ENCODE measurements around the gene SLC38A6. TPM values are rescaled to one million over a fixed set of nuclear protein-coding genes. Genes with fewer than 3 reads are reported as not detected.
"Not testable (repeated sequence)": the region's sequence is repeated elsewhere in the genome, so short reads cannot be mapped to it uniquely, and the experiment has no call there.

SLC38A6 gene
- polyA plus RNA-seq, 1 donor, result 35.5 TPM

DNA sequence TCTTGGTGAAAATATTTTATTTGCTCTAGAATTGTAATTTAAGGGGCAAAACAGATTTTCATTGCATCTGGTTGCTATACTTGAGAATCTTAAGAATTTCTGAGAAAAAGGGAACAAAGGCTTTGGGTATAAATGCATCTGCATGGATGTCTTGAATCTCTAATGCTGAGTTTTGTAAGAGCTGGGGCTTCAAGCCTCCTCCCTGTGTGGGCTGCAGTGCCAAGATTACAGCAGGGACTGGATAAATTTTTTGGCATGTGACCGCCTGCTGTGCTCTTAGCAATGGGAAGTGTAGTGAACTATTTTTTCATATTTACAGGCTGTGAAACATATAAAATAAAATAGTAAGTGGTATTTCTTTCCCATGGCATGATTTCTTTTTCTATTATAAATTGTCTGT lies 70.0 kb downstream of the SLC38A6 start:
- no peak for DNase-seq

DNA sequence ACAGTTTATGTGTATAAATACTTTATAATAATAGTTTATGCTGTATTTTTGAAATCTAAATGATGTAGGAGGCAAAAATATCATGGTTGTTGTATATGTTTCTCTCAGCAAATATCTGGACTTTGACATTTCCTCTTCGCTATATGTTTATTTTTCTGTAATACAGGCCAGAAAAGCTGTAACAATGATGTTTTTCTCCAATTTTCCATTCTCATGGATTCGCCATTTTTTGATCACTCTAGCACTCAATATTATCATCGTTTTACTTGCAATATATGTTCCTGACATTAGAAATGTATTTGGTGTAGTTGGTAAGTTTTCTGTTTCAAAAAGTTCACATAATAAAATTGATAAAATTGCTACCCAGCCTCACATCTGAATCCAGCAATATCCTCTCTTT lies 70.6 kb downstream of the SLC38A6 start:
- DNase-seq, result no peak

DNA sequence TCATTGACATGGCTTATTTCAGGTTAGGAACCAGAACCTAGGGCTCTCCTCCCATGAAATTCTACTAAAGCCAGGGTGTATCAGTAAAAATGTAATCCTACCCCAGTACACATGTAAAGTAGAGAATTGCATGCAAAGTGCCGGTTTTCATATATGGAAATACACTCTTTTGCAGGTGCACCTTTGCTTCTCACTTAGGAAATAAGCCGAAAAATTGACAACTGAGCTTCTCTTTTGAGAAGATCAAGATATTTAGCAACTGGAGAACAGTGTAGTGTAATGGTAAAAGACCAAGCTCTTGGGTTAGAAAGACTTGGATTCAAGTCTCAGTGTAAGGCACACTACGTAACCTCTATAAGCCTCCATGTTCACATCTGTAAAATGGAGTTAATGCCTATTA lies 82.4 kb downstream of the SLC38A6 start:
- no peak for DNase-seq

DNA sequence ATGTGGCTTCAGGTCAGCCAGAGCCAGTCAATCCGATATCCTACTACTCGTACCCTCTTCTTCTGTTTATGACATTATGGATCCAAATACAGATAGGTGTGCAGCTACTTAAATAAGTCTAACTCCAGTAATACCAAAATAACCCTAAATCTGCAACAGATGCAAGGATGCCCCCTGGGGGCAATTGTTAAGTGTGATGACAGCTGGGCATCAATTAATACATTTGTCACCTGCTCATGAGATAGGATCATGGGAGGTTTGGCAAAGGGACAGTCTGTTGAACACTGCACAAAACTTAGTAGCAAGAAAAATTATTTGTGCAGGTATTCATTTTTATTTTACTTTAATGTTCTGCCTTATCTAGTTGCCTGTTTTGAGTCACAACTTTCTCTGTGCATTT lies 83.2 kb downstream of the SLC38A6 start:
- DNase-seq, result no peak

DNA sequence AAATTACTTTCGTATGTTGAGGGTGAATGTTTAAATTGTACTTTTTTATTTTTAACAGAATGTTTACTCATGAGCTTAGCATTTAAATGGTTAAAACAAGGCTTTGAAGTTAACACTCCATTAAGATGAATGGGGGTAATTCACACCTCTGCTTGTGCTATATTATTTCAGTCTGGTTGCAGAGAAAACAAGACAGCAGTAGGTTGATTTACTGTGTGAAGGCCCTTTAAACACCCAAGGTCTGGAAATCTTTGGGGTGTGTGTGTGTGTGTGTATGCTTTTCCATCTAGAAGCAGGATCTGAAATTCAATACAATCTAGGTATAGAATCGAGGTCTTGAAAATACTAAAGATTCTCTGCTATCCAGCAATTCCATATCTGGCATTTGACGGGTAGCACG lies 83.8 kb downstream of the SLC38A6 start:
- DNase-seq, result peak; percentile 46

DNA sequence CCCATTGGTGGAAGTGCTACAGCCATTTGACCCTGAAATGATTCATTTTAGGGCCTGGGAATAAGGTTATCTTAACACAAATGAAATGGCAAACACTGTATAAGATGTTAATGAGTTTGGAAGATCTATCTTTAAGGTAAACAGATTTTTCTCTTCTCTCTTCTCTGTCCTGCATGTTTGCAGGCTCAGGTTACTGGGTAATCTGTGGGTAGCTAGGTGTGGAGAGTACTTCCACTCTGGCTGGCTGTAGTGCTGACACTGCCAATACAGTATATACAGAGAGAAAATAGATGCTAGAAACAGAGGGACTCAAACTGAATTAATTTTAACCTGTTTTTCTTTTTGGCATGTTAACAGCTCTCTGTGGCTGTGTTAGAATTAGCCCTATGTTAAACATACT lies 84.6 kb downstream of the SLC38A6 start:
- peak; percentile 15 for DNase-seq

DNA sequence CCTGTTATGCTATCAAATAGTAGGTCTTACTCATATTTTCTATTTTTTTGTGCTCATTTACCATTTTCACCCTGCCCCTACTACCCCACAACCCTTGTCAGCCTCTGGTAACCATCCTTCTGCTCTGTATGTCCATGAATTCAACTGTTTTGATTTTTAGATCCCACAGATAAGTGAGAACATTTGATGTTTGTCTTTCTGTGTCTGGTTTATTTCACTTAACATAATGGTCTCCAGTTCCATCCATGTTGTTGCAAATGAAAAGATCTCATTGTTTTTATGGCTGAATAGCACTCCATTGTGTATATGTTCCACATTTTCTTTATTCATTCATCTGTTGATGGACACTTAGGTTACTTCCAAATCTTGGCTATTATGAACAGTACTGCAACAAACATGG lies 91.4 kb downstream of the SLC38A6 start:
- DNase-seq, result not testable (repeated sequence)

DNA sequence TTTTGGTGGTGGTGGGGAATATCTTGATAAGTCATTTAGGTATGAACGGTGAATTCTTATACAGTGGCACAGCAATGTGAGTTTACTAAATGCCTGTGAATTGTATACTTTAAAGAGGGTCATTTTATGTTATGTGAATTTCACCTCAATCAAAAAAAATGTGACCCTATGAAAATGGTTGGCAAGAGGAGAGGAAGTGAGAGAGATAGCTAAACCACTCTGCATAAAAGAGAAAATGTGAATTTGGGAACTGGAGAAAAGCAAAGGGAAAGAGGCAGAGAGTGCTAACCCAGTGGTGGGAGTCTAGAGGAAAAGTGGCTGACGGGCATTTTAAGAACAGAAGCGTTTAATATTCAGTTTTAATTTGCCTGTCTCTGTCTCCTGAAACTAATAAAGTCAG lies 93.8 kb downstream of the SLC38A6 start:
- DNase-seq, result no peak

DNA sequence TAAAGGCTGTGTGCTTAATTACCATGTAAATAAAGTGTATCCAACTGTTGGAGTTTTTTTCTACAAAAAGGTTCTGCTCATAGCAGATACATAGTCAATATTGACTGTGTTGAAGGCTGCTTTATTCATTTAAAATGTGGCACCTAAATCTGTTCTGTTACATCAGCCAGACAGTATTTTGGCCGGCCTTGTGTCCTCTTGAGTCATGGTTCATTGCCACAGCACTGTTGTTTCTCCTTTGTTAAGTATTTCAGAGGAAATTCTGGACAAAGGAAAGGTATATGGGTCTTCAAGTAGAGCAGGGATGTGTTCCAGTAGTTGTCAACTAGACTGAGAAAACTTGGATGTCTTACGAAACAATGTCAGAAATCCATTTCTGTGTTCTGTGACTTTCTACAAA lies 95.5 kb downstream of the SLC38A6 start:
- DNase-seq, result no peak

DNA sequence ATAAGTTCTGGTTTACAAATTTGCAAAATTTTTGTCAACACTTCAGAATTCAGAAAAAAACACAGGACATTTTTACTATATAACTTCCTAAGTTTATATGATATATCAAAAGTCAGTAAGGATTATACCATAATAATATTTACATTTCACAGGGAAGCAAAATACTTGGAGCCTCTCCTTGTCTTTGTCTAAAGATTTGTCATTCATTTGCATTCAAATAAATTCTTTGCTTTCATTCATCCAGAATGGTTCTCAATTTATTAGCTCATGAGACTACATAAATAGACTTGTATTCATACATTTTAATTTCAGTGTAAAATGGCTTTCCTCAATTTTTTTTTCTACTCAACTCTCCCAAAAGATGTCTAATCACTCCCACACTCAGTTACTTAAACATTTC lies 96.4 kb downstream of the SLC38A6 start:
- DNase-seq, result no peak

DNA sequence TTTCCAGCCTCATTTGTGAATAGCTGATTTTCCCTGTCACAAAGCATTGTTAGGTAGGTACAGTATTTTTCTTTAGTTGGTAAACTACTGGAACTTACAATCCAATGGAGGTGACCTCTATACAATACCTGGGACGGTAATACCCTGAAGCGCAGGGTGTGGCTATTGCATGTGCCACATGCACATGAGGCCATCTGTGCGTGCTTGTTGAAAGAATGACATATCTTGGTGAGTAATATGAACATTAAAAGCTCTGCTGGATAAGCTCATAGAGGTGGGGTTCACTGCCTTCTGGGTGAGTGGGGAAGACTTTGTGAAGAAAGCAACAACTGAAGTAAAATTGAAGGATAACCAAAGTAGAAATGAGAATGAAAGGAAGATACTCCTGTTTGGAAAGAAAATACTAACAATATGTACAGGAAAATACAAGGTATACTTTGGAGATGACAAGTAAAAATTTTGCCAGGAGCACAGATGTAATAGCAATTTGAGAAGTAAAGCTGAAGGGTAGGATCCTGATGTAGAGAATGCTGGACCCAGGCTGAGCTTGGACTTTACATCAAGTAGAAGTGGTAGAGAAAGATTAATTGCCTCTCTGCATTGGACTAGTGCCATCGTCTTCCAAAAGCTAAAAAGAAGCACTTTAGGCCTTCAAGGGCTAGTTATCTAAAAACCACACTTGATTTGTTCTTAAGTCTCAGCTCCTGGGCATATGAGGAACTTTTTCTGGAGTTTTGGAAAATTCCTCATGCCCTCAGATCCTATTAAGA lies 97.1 kb downstream of the SLC38A6 start:
- DNase-seq, result no peak

DNA sequence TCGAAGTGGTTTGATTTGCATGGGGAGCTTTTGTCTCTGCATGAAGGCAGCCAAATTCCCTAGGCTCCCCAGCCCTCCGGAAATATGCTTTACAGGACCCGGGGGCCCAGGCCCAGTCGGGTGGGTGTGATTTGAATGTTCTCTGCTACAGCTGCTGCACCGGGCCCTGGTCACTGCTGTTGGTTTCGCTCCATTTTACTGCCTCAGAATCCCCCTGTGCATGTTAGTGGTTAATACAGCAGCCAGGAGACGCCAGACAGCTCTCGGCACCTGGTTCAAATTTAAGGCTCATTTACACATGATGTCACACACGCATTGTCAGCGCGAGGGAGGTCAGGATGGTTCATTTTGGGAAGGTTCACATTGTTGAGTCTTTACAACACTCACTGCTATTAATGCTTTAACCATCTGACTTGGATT lies 99.6 kb downstream of the SLC38A6 start:
- no peak for DNase-seq

DNA sequence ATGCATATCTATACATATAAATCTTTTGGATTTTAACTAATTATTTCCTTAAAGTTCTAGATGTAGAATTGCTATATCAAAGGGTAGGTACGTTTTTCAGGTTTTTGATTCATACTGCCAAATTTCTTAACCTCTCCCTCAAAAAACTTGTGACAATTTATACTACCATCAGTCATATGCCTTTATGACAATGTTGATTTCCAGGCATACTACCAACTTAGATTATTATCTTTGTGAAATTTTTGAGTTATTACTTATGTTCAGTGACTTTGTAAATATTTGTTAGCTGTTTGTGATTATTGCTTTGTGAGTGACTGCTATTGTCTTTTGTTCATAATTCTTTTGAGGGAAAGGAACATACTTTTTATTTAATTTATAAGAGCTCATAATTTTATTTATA lies 107.0 kb downstream of the SLC38A6 start:
- no peak for DNase-seq

DNA sequence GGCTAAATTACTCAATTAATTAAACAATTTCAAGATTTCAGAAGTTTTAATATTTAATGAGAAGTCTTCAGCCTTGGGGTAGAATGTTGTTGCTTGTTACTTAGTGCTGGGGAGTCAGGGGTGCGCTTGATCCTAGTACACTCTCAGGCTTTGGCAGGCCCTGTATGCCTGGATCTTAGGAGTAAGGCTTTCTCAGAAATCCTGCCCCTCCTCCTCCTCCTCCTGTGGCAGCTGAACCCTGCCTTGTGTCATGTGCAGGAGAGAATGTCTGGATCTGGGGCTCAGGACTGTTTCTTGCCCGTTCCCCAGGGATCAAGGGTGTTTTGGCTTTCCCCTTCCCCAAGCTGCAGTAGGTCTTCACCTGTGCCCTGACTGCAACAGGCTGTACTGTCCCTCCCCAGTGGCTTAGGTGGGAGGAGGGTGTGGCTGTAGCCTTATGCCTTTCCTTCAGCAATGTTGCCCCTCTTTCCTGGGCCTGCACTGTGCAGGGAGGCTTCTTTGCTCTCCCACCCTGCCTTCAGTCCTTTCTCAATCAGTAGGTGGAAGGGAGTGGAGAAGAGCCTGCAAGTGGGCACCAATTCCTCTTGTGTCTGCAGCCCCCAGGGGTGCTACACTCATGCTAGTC lies 108.2 kb downstream of the SLC38A6 start:
- DNase-seq, result no peak

DNA sequence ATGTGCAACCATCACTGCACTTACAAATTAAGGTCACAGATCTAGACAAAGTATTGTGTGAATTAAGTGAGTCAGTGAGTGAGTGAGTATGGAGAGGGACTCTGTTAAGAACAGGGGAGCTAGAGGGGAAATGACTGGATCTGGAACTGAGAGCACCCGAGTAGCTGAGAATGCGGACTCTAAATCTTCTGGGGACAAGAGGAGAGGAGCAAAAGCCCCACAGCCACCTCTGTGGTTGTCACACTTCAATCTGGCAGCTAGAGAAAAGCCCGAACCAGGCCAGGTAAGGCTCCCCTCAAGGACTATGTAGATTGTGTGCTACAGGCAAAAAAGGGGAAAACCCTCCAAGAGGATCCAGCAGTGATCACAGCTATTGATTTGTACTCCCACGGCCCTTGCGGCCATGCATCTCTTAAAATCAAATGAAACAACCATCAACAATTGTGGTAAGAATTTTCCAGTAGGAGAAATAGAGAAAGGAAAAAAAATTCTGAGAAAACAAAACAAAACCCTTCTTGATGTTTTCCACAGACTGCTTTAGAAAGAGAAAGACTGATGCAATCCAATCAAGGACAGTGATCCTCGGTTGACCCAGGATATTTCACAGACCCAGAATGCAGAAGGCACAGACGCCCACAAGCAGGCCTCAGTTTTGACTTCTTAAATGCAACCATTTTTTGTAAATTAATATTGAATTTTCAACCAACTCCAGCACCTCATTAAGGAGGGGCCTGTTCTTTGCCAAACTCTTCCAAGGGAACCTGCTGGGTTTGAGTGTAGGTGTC lies 109.6 kb downstream of the SLC38A6 start:
- no peak for DNase-seq

DNA sequence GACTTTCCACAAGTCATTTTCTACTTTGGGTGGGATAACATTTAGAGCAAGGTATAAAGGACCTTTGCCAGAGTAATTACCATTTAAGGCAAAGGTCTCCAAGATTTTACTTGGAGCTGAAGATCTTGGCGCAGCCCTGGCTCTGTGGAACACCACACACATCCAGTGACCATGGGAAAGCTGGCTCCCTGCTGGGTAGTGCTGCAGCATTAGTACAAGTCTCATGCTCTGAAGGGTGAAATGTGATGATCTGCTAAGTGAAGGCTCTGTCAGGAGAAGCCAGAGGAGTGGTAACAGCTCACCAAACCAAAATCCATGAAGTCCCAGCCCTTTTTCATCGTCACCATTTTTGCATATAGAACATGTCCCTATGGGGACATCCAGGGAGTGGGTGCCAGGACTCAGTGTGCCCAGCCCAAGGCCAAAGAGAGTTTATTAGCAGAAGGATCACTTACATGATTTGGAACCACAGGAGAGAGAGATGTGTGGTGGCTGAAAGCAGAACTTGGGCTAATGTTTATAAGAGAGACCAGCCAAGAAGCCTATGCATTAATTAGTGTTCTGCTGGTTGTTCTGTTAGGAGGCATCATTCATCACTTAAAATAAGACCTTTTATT lies 110.7 kb downstream of the SLC38A6 start:
- DNase-seq, result no peak

DNA sequence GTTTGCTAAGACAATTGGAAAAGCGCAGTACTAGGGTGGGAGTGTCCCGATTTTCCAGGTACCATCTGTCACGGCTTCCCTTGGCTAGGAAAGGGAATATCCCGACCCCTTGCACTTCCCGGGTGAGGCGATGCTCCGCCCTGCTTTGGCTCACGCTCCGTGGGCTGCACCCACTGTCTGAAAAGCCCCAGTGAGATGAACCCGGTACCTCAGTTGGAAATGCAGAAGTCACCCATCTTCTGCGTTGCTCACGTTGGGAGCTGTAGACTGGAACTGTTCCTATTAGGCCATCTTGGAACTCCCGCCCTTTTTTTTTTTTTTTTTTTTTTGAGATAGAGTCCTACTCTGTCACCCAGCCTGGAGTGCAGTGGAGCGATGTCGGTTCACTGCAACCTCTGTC lies 117.1 kb downstream of the SLC38A6 start:
- not testable (repeated sequence) for DNase-seq

DNA sequence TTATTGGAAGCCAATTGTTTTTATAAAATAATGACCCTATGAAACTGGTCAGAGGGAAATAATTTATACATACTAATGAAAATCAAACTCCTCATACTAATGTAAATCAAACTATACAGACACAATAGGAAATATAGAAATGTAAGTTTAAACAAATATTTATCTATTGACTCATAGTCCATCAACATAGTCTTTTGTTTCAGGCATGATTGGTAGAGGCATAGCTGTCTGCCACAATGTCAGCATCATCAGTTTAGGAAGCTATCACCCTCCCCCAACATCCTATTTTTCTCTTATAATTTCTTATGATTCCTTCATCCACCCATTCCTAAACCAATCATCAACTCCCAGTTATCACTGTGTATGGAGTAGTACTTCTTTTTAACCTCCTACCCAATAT lies 117.7 kb downstream of the SLC38A6 start:
- no peak for DNase-seq

DNA sequence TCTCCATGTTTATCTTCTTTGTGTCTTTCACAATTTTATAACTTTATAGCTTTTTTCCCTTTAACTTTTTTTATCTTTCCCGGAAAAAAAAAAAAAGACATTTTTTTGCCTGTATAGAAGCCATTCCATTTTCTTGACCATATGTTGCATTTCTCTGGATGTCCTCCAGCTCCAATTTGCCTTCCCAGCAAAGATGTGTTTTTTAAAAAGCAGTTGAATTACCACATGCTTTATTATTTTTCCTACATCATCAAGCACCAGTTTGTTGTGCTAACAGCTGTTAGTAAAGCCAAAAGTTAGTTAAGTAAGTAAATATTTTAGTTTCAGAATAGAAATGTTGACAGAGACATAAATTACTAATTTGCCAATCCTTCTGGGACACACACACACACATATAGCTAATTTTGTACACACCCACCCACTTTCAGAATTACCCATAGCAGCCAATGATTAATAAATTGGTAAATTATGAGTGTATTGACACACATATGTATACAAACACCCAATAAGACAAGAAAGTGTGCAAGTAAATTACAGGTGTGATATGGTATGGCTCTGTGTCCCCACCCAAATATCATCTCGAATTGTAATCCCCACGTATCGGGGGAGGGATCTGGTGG lies 118.3 kb downstream of the SLC38A6 start:
- no peak for DNase-seq

DNA sequence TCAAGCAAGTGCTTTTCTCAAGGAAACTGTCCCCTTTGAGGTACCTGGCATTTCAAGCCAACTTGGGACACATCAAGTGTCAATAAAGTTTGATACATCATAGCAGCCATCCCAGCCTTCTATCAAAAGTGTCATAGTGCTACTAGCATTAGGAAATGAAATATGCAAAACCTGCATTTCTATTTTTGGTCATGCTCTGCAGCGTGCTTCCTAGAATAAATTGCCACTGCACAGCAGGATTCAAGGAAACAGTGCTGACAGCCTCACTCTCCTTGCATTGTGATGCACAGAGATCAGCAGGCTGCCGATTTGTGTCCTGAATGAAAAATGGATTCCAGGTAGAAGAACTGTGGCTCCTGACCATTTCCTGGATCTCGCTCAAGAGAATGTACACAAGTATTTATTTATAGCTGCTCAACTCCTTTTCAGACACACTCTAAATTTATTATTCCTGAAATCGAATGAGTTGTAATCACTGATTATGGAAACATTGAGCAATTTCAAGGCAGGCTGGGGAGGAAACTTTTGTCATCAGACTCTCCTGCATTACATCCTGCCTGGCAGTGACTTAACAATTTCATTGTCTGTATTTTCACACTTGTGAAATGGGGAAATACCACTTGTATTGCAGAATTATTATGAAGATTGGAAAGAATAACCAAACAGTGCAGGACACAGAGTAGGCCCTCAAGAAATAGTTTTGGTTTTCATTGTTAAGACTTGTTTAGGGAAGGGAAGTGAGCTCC lies 120.9 kb downstream of the SLC38A6 start:
- DNase-seq, result no peak
